Choroid plexus epithelial cell (primary cell): ENCODE data around the gene TP63.

Experiments
- DNase-seq: peaks from one replicate; pipeline ENCODE4 v3.0.0-alpha.2; 2010; ENCODE audit warnings: low read depth
- H3K4me3 ChIP-seq: 2 replicates; pipeline ENCODE4 v1.5.1; 2011; ENCODE audit warnings: low read depth, mild to moderate bottlenecking, control low read depth, low read length, moderate library complexity
- CTCF ChIP-seq: conservative IDR thresholded peaks from 2 replicates; pipeline ENCODE4 v1.5.1; 2011; ENCODE audit warnings: low read depth, mild to moderate bottlenecking, control low read depth, inconsistent platforms, low read length, moderate library complexity

Gene TP63

GRCh38 chr3:189728915-189729314, 97.7 kb downstream of the TP63 start:
- no peak for DNase-seq
- no peak overlapping the region for H3K4me3 ChIP-seq
- TF ChIP-seq CTCF = no peak

GRCh38 chr3:189734061-189734460, 102.9 kb downstream of the TP63 start:
- no peak overlapping the region for H3K4me3 ChIP-seq
- DNase-seq = no peak
- no peak for TF ChIP-seq CTCF

GRCh38 chr3:189735913-189736312, 104.7 kb downstream of the TP63 start:
- no peak overlapping the region for H3K4me3 ChIP-seq

GRCh38 chr3:189737071-189737470, 105.9 kb downstream of the TP63 start:
- TF ChIP-seq CTCF = no peak
- DNase-seq = no peak
- H3K4me3 ChIP-seq = no peak overlapping the region

More at GRCh38 chr3:189735913-189736312, 104.7 kb downstream of the TP63 start:
- TF ChIP-seq CTCF = no peak
- DNase-seq = no peak

- TF ChIP-seq CTCF = no peak
- no peak for DNase-seq
- no peak overlapping the region for H3K4me3 ChIP-seq
These were observed 106.4 kb downstream of the TP63 start for GRCh38 chr3:189737619-189738018.

GRCh38 chr3:189739378-189739777, 108.2 kb downstream of the TP63 start:
- no peak for DNase-seq
- H3K4me3 ChIP-seq = no peak overlapping the region
- TF ChIP-seq CTCF = no peak

- no peak overlapping the region for H3K4me3 ChIP-seq
- no peak for TF ChIP-seq CTCF
- DNase-seq = no peak
These were observed 109.0 kb downstream of the TP63 start for GRCh38 chr3:189740156-189740555.
